B cell (primary cell): ENCODE data around the gene RABL6. TPM values are rescaled to one million over a fixed set of nuclear protein-coding genes. Genes with fewer than 3 reads are reported as not detected.
A peak's percentile ranks its signal among the peaks of the same experiment; 100 is the strongest.
"Not testable (repeated sequence)": the region's sequence is repeated elsewhere in the genome, so short reads cannot be mapped to it uniquely, and the experiment has no call there.

Source experiments
- ATAC-seq: fragments of 200-7000 bp; cut with Tn5 transposase; one replicate; pipeline ENCODE4 v1.10.0; 2021; ENCODE audit warnings: low read depth, mild to moderate bottlenecking, moderate number of reproducible peaks, moderate library complexity
- CTCF ChIA-PET: fragments of 350-600 bp; sonication (Branson Sonifier 250); formaldehyde crosslinking; loops from one replicate; lab custom pipeline; 2021; ENCODE audit warnings: antibody characterized with exemption, inconsistent platforms; lab: Charles Lee
- POLR2A ChIA-PET: fragments of 350-600 bp; sonication (Branson Sonifier 250); formaldehyde crosslinking; loops from one replicate; lab custom pipeline; 2021; ENCODE audit warnings: antibody characterized with exemption; lab: Charles Lee
- DNase-seq: peaks from one replicate; pipeline ENCODE4 v3.0.0; 2013
- H2AFZ ChIP-seq: 2 replicates; pipeline ENCODE4 v1.6.1; 2012; ENCODE audit warnings: mild to moderate bottlenecking, low read depth, low read length; ENCODE audit not compliant: insufficient read depth, poor library complexity, severe bottlenecking
- H3K27ac ChIP-seq, 2 donors: 1 replicate in 1 of 2; 2 replicates in 1 of 2; pipeline ENCODE4 v1.5.1; 2012 to 2013; ENCODE audit warnings: low read length in 2 of 2, mild to moderate bottlenecking in 2 of 2, moderate library complexity in 1 of 2
- H3K27me3 ChIP-seq, 4 experiments: fragments of 200-600 bp in 1 of 4; sonication (generic) in 1 of 4; replicated peaks in 1 of 4; 1 replicate in 2 of 4; 2 replicates in 2 of 4; pipeline versions ENCODE4 v1.6.1 to v1.7.0; 2013 to 2016; ENCODE audit warnings: low read length in 3 of 4, mild to moderate bottlenecking in 2 of 4, mixed read lengths in 1 of 4, moderate library complexity in 1 of 4; ENCODE audit not compliant: insufficient read depth in 4 of 4, control insufficient read depth in 3 of 4; ENCODE audit errors: control extremely low read depth in 1 of 4
- H3K36me3 ChIP-seq, 2 experiments: replicated peaks in 1 of 2; 1 replicate in 1 of 2; 2 replicates in 1 of 2; pipeline versions ENCODE4 v1.6.1 to v1.7.1; 2013; ENCODE audit warnings: low read length in 1 of 2; ENCODE audit not compliant: insufficient read depth in 2 of 2, control insufficient read depth in 1 of 2; ENCODE audit errors: control extremely low read depth in 1 of 2, extremely low read depth in 1 of 2
- H3K4me1 ChIP-seq, 2 donors: fragments of 200-600 bp in 1 of 2; sonication (generic) in 1 of 2; 1 replicate in 1 of 2; 2 replicates in 1 of 2; pipeline versions ENCODE4 v1.5.1 to v1.6.1; 2013 to 2017; ENCODE audit warnings: low read length in 2 of 2; ENCODE audit not compliant: control insufficient read depth in 2 of 2, insufficient read depth in 2 of 2
- H3K4me2 ChIP-seq: replicated peaks from 2 replicates; pipeline ENCODE3; 2012; ENCODE audit warnings: mild to moderate bottlenecking, low read depth, low read length; ENCODE audit not compliant: poor library complexity, severe bottlenecking
- H3K4me3 ChIP-seq, 5 experiments: fragments of 200-600 bp in 1 of 5; sonication (generic) in 1 of 5; 1 replicate in 3 of 5; 2 replicates in 2 of 5; pipeline versions ENCODE4 v1.5.1 to v1.7.0; 2011 to 2016; ENCODE audit warnings: low read length in 4 of 5, mild to moderate bottlenecking in 4 of 5, low read depth in 2 of 5, control low read depth in 1 of 5, moderate library complexity in 1 of 5; ENCODE audit not compliant: insufficient read depth in 1 of 5; ENCODE audit errors: control extremely low read depth in 1 of 5, extremely low read depth in 1 of 5
- H3K79me2 ChIP-seq: fragments of 200-600 bp; sonication (generic); one replicate; pipeline ENCODE4 v1.6.0; 2016; ENCODE audit warnings: low read length; ENCODE audit not compliant: control insufficient read depth, insufficient read depth
- H3K9ac ChIP-seq: fragments of 200-600 bp; sonication (generic); 2 replicates; pipeline ENCODE4 v1.6.1; 2017; ENCODE audit warnings: mild to moderate bottlenecking, low read length, moderate library complexity
- H3K9me3 ChIP-seq, 3 donors: one replicate each; pipeline versions ENCODE4 v1.6.1 to v1.7.1; 2013; ENCODE audit warnings: low read length in 2 of 3; ENCODE audit not compliant: control insufficient read depth in 2 of 3, insufficient read depth in 1 of 3; ENCODE audit errors: control extremely low read depth in 1 of 3
- H4K20me1 ChIP-seq: 2 replicates; pipeline ENCODE4 v1.6.0; 2012; ENCODE audit warnings: mild to moderate bottlenecking, low read length; ENCODE audit not compliant: insufficient read depth, control insufficient read depth, poor library complexity, severe bottlenecking
- H3K27ac Mint-ChIP-seq: one replicate; pipeline ENCODE4 v1.8.0; 2021; ENCODE audit warnings: mixed read lengths
- H3K27me3 Mint-ChIP-seq: one replicate; pipeline ENCODE4 v1.8.0; 2021; ENCODE audit warnings: mixed read lengths
- H3K4me1 Mint-ChIP-seq: one replicate; pipeline ENCODE4 v1.8.0; 2021; ENCODE audit warnings: mixed read lengths
- H3K4me3 Mint-ChIP-seq: one replicate; pipeline ENCODE4 v1.8.0; 2021; ENCODE audit warnings: mixed read lengths
- H3K9me3 Mint-ChIP-seq: one replicate; pipeline ENCODE4 v1.8.0; 2022; ENCODE audit warnings: mixed read lengths; ENCODE audit not compliant: insufficient read depth
- CTCF ChIP-seq: fragments of 200-600 bp; IDR thresholded peaks from one replicate; pipeline ENCODE4 v1.8.0; 2022; ENCODE audit warnings: antibody characterized with exemption, mild to moderate bottlenecking
- EZH2 ChIP-seq: IDR thresholded peaks from 2 replicates; pipeline ENCODE4 v1.6.1; 2012; ENCODE audit warnings: borderline replicate concordance, low read depth, mild to moderate bottlenecking, moderate library complexity, low read length; ENCODE audit not compliant: insufficient read depth, poor library complexity, severe bottlenecking
- WGBS: methylation state at CpG from one replicate; pipeline ENCODE4 v1.1.5; 2013; ENCODE audit warnings: missing lambda C conversion rate; ENCODE audit not compliant: insufficient coverage; 5-methylcytosine and 5-hydroxymethylcytosine counted together
- intact Hi-C: fragments of 100-400 bp; cut with micrococcal nuclease; formaldehyde crosslinking; loops from one replicate; pipeline ENCODE4 v1.10.0; 2022
- polyA plus RNA-seq: library from polyadenylated mRNA; depleted of rRNA; stranded (reverse); fragments of >200 nt; gene quantifications from 2 replicates; pipeline ENCODE4 v1.2.3, GENCODE V29; 2012
- total RNA-seq, 2 donors: library from RNA; stranded (reverse); fragments of 120-200 nt in 1 of 2; gene quantifications; 1 replicate in 1 of 2; 2 replicates in 1 of 2; pipeline versions ENCODE4 v1.2.3 to v1.2.4, GENCODE V29; 2013 to 2022

RABL6 gene
- total and polyA plus RNA-seq, 2 donors (not counting 1 experiment from before 2014, with no cell fraction given): 33.6 to 70.5 TPM

- H2AFZ ChIP-seq: no peak overlapping the region
- H3K4me2 ChIP-seq: peak overlapping the region; percentile 40
- H4K20me1 ChIP-seq: peaks cover 11% of the 10 kb centered on the region
- H3K27me3 ChIP-seq: no peaks in the 10 kb centered on the region
- H3K27ac ChIP-seq: no peak overlapping the region
- ChIA-PET CTCF (interaction anchor here (0.6 to 10.5 kb wide), 22 partner anchors 10 to 494 kb away, joined by 3 to 106 read pairs (median 5); partner anchors contain the start of genes AJM1, FUT7, NPDC1 and RABL6), POLR2A (no interaction called here)
- H3K4me1 ChIP-seq: peaks cover 18 to 27% of the 10 kb centered on the region in 2 donors
- Mint-ChIP-seq H3K4me3 (no peak overlapping the region), H3K27me3 (no peaks in the 10 kb centered on the region), H3K4me1 (peaks cover 27% of the 10 kb centered on the region), H3K27ac (no peak overlapping the region), H3K9me3 (no peaks in the 10 kb centered on the region)
- ATAC-seq: no peak
- peaks cover 4% of the 10 kb centered on the region for H3K79me2 ChIP-seq
- H3K9ac ChIP-seq: no peak overlapping the region
- no peak overlapping the region for H3K4me3 ChIP-seq
- intact Hi-C loops: loop anchor here (1.0 kb wide), 3 partner anchors 54 to 247 kb away; partner anchors contain the start of gene AJM1
- no peaks in the 10 kb centered on the region for H3K9me3 ChIP-seq
- DNase-seq: peak; percentile 86
- WGBS: 24% methylated on average over 12 of the region's 21 CpGs
- peaks cover 0 to 2% of the 10 kb centered on the region in 2 experiments for H3K36me3 ChIP-seq
- TF ChIP-seq EZH2: no peak
- peak; percentile 88 for TF ChIP-seq CTCF
Observed at GRCh38 chr9:136787690-136788400, 19.9 kb upstream of the RABL6 start.

DNA sequence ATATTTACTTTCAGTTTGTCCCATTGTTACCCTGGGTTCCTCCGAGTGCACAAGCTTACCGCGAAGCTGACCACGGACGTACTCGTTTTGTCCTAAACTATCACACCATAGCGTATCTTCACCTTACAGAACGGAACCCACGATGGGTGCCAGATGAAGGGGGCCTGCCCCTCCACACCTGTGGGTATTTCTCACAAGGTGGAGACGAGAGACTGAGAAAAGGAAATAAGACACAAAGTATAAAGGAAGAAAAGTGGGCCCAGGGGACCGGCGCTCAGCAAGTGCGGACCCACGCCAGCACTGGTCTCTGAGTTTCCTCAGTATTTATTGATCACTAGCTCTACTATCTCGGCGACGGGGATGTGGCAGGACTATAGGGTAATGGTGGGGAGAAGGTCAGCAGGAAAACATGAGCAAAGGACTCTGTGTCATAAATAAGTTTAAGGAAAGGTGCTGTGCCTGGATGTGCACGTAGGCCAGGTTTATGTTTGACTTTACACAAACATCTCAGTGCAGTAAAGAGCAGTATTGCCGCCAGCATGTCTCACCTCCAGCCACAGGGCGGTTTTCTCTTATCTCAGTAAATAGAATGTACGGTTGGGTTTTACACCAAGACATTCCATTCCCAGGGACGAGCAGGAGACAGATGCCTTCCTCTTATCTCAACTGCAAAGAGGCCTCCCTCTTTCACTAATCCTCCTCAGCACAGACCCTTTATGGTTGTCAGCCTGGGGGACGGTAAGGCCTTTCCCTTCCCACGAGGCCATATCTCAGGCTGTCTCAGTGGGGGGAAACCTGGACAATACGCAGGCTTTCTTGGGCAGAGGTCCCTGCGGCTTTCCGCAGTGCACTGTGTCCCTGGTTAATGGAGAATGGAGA is 18.9 kb upstream of the RABL6 start:
- H3K9me3 Mint-ChIP-seq: not testable (repeated sequence)

More for the DNA sequence above, 18.9 kb upstream of the RABL6 start:
- H3K4me3 Mint-ChIP-seq, ATAC-seq, H3K27me3 ChIP-seq, H3K27me3 Mint-ChIP-seq, H2AFZ ChIP-seq, DNase-seq, H3K27ac Mint-ChIP-seq, H3K4me2 ChIP-seq, H3K27ac ChIP-seq, H3K79me2 ChIP-seq, POLR2A ChIA-PET, H3K9me3 ChIP-seq, H3K9ac ChIP-seq, H3K4me3 ChIP-seq, H3K36me3 ChIP-seq, intact Hi-C loops: not testable (repeated sequence)
- H3K4me1 Mint-ChIP-seq: peaks cover 26% of the 10 kb centered on the region
- peaks cover 18 to 27% of the 10 kb centered on the region in 2 donors for H3K4me1 ChIP-seq
- CTCF ChIA-PET: interaction anchor here (0.6 to 10.5 kb wide), 16 partner anchors 17 to 448 kb away, joined by 3 to 106 read pairs (median 6); partner anchors contain the start of genes AJM1, FUT7, NPDC1 and RABL6
- 76% methylated on average over 8 of the region's 27 CpGs for WGBS
- peaks cover 12% of the 10 kb centered on the region for H4K20me1 ChIP-seq
